Measurements from ENCODE around the gene CXCL3.
"Not testable (repeated sequence)": the region's sequence is repeated elsewhere in the genome, so short reads cannot be mapped to it uniquely, and the experiment has no call there.

CXCL3 gene

DNA sequence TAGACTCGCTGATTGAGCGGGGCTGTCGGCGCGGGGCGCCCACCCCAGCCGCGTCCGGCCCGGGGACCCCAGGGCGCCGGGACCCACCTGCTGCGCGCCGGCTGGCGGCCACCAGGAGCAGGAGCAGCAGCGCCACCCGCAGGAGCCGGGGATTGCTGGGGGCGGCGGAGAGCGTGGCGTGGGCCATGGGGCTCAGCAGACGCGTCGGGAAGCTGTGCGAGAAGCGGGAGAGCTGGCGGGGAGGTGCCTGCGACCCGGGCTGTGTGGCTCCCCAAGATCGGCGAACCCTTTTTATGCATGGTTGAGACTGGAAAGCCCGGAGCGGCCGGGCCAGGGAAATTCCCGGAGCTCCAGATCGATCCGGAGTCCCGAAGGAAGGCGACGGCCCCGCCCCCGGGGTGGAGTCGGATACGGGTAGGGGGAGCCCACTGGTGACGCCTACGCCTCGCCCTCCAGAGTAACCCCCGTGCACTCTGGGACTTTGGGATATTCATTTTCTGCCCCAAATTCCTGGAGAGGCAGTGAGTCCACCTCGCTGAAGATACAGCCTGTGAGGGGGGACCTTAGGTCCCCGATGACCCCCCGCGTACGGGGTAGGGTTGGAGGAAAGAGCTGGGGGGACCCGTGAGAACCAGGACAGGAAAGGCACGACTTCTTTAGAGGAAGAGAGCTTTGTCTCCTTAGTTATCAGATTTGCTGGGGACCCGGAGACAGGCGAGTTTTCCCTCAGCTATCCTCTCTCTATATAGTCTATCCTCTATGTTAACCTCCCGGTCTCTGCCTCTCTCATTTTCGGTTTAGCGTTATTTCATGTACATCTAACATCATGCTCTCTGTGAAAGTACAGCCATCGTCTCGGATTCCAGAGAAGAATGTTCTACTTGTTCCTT, at the start of gene CXCL3:
TSS of gene CXCL3 (minus strand) at position 265 of the 890 bp plus-strand sequence. CDS start at position 187, 78 bp downstream.
- in situ Hi-C loops (cut with MboI; ENCODE audit: low sequenced_read_pairs): no loop called here

DNA sequence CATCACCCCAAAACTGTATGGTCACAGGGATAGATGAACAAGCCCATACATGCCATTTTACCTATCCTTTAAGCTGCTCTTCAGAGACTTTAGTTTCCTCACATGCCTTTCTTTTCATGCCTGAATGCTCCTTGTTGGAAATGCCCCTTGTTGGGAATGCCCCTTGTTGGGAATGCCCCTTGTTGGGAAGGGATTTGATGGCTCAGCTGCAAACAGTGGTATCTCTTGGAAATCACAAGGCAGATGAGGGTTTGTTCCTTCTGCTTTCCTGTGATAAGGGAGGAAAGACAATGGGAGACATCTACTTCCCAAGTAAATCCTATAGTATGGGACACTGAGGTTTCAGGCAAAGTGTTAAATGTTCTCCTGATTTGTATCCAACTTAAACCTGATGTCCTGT, 49.0 kb upstream of the CXCL3 start:
- in situ Hi-C loops (cut with MboI; ENCODE audit: low sequenced_read_pairs): no loop called here

DNA sequence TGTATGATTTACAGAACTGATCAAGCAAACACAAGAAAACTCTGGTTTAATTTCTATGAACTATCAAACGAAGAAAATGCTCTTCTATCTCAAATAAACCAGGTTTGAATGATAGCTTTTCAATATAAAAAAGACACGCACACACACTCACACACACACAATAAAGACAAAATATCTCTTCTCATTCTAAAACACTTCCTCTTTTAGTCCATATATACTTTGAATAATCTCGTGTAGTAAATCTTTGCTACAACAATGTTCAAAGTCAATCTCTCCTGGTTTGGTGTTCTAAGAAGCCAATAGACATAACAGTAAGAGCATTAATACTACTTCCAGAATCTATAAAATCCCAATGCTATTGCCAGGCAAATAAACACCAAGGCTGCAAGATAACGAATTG, 47.2 kb upstream of the CXCL3 start:
- in situ Hi-C loops (cut with MboI; ENCODE audit: low sequenced_read_pairs): no loop called here

DNA sequence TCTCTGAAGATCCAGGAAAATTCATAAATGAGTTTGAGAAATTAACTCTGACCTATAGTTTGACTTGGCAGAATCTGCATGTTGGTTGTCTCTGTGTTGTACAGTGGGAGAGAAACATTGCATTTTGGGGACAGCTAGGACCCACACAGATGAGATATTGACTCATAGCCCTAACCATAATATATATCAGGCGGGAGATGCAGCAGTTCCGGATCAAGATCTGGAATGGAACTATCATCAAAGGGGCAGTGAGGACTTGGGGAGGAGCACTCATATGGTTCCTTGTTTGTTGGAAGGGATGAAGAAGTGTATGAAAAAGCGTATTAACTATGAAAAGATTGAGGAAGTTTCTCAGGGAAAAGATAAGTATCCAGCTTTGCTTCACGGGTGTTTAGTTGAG, 46.5 kb upstream of the CXCL3 start:
- in situ Hi-C loops (cut with MboI; ENCODE audit: low sequenced_read_pairs): no loop called here

DNA sequence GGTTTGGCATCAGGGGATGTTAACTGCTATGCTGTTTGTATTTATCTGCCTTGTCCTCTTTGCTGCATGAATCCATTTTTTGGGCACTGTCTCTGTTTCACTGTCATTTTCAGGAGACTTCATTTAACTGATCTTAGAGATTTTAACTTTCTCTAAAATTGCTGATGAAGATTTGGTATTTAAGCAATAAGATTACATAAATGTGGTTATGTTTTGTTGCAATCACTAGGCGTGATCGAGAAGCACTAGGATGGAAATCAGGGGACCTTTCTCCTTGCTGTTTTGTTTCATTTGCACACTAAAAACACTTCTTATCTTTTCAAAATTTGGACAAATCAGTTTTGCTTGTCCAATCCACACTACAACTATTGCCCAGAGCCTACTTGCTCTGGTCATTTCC, 45.1 kb upstream of the CXCL3 start:
- in situ Hi-C loops (cut with MboI; ENCODE audit: low sequenced_read_pairs): no loop called here

DNA sequence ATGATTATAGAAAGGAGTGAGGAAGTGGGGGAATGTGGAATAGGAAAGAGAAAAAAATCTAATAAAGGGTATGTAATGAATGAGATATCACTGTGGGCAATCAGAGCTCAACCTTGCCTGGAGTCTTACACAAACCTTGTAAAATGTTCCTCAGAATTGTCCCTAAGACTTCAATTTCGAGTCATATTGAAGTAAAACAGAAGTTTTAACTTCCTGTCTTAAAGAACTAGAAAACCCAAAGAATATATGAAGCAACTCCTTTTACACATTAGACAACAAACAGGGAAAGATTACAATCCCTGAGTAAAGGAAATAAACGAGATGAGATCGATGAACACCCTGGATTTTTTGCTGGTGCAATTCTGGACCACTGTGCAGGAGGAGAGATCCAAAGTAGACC, 42.5 kb upstream of the CXCL3 start:
- in situ Hi-C loops (cut with MboI; ENCODE audit: low sequenced_read_pairs): no loop called here

DNA sequence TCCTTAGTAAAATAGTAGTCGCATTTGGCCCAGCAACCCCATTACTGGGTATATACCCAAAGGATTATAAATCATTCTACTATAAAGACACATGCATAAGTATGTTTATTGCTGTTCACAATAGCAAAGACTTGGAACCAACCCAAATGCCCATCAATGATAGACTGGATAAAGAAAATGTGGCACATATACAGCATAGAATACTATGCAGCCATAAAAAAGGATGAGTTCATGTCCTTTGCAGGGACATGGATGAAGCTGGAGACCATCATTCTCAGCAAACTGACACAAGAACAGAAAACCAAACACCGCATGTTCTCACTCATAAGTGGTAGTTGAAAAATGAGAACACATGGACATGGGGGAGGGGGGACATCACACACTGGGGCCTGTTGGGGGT, 41.9 kb upstream of the CXCL3 start:
- in situ Hi-C loops (cut with MboI; ENCODE audit: low sequenced_read_pairs): not testable (repeated sequence)

DNA sequence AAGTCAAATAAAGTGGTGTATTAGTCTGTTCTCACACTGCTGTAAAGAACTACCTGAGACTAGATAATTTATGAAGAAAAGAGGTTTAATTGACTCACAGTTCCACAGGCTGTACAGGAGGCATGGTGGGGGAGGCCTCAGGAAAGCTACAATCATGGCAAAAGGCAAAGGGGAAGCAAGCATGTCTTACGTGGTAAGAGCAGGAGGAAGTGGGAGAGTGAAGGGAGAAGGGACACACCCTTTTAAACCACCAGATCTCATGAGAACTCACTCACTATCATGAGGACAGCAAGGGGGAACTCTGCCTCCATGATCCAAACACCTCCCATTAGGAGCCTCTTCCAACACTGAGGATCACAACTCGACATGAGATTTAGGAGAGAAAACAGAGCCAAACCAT, 40.5 kb upstream of the CXCL3 start:
- in situ Hi-C loops (cut with MboI; ENCODE audit: low sequenced_read_pairs): not testable (repeated sequence)

DNA sequence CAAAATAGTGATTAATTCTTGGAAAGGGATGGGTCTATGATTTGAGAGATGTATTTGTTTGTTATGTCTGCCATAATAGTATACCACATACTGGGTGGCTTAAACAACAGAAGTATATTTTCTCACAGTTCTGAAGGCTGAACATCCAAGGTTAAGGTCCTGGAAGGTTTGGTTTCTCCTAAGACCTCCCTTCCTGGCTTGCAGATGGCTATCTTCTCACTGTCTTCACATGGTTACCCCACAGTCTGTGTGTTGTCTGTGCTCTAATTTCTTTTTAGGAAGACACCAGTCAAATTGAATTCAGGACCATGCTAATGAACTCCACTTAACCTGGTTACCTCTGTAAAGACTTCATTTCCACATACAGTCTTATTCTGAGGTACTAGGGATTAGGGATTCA, 34.9 kb upstream of the CXCL3 start:
- in situ Hi-C loops (cut with MboI; ENCODE audit: low sequenced_read_pairs): no loop called here

DNA sequence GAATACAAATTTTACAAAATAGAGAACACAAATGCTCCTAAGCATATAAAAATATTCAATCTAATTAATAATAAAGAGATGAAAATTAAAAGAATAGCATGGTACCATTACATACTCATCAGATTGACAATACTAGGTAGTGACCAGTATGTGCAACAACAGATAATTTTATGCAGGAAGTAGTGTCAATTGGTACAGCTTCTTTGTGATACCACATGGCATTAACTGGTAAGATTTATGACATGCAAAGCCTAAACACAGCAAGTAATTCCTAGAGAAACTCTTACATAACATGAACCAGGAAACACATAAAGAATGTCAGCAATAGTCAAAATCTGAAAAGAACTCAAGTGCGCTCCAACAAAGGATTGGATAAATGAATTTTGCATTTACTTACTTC, 34.2 kb upstream of the CXCL3 start:
- in situ Hi-C loops (cut with MboI; ENCODE audit: low sequenced_read_pairs): no loop called here

DNA sequence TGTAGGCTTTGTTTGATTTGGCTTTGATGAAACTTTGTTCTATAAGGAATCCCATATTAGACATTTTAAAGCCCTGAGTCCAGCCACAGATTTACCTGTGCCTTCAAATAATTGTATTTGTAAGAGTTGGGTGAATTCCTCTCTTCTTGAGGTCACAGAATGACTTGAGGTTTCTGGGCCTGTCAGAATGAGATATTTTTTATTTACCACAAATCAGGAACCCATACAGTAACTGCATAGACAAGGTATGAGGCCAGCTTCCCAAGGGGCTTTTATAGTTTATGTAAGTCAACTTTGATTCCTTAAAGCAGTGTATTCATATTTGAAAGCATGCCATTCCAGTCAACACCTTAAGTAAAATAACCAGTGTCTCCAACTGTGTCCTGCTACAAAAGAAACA, 29.1 kb upstream of the CXCL3 start:
- in situ Hi-C loops (cut with MboI; ENCODE audit: low sequenced_read_pairs): no loop called here

DNA sequence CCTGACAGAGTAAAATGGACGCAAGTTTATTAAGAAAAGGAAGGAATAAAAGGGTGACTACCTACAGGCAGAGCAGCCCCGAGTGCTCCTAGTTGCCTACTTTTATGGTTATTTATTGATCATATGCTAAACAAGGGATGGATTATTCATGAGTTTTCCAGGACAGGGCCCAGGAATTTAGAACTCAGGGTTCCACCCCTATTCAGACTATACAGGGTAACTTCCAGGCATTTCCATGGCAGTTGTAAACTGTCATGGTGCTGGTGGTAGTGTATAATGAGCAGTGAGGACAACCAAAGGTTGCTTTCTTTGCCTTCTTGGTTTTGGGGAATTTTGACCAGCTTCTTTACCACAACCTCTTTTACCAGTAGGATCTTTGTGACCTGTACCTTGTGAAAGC, 27.7 kb upstream of the CXCL3 start:
- in situ Hi-C loops (cut with MboI; ENCODE audit: low sequenced_read_pairs): no loop called here

DNA sequence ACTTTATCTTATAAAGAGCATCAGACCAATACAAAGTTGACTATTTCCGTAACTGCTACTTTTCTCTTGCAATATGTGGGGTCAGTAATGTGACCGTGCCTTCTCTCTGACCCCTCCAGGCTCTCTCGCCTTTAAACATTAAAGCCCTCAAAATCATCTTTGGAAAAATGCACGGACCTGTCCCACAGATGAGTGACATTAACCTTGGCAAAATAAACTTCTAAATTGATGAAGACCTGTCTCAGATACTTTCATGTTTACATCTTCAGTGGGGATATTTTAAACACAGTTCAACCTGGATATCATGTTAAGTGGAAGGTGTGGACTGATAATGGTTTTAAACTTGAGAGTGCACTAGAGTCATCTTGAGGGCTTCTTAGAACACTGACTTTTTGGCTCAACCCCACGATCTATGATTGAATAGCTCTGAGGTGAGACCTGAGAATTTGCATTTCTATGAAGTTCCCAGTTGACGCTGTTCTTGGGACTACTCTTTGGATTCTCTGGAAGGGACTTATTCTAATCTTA, 26.7 kb upstream of the CXCL3 start:
- in situ Hi-C loops (cut with MboI; ENCODE audit: low sequenced_read_pairs): no loop called here

DNA sequence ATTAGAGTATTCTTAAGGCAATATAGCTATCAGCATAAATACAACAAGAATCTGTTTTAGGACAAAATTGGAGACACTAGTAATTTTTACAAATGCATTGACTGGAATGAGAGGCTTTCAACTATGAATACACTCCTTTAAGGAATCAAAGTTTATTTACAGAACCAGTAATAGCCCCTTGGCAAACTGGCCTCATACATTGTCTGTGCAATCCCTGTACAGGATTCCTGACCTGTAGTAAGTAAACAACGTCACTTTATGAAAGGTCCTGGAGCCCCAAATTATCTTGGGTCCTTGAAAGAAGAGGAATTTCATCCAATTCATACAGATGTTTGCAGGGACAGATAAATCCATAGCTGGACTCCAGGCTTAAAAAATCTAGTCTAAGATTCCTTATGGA, 25.4 kb upstream of the CXCL3 start:
- in situ Hi-C loops (cut with MboI; ENCODE audit: low sequenced_read_pairs): no loop called here

DNA sequence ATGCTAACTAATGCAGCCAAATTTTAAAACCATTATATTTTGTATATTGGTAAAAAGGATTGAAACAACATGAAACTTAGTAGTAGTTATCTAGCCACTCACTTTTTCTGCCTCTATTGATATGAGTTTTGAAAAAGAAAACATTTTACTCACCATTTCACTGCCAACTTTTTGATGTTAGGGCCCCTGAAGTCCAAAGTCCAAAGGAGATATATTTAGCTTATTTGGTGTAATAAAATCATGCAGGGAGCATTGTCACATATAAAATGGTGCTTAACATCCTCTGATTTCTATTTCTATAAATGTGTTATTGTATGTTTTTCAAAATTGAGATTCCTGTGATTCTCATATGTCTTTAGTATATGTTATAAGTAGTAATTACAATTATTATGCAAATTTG, 24.5 kb upstream of the CXCL3 start:
- in situ Hi-C loops (cut with MboI; ENCODE audit: low sequenced_read_pairs): no loop called here

DNA sequence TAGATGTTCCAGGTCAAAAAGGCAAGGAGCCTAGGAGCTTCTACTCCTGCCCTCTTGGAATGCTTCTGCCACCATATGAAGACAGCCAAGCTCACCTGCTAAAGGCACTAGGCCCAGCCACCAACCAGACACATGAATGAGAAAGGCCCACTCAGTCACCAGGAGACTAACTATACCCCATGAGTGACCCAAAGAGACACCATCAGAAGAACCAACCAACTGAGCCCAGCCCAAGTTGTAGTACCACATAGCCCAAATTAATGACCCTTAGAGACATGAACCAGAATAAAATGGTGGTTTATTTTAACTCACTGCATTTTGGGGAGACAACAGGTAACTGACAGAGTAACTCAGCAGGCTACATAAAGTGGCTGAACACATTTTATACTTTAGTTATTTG, 22.9 kb upstream of the CXCL3 start:
- in situ Hi-C loops (cut with MboI; ENCODE audit: low sequenced_read_pairs): no loop called here

DNA sequence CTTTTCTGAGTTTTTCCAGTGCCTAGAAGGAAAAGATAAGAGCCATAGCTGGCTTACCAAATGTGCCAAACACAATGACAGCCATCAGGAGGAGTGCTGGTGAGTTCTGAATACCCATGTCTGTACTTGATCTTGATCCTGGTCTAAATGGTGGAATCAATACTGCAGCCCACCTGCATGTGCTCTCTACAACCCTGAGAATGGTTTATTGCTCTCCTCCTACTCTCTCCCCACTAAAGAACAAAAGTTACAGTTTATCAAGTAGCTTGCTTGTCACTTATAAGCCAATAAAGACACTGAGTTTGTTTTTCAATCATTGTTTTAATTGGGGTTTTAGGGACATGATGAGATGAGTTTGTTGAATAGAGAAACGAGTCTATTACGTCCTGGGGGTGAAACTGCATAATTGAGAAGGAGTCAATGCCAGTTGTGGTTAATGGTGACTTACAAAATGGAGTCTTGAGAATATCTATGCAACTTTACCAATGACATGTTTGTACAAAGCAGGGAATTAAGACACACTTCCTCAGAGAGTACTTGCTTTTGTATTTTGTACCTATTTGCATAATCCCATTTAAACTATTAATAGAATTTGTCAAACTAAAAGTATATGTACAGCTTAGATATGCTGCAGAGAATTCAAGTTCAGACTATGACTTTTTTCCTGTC, 20.8 kb upstream of the CXCL3 start:
- in situ Hi-C loops (cut with MboI; ENCODE audit: low sequenced_read_pairs): no loop called here

DNA sequence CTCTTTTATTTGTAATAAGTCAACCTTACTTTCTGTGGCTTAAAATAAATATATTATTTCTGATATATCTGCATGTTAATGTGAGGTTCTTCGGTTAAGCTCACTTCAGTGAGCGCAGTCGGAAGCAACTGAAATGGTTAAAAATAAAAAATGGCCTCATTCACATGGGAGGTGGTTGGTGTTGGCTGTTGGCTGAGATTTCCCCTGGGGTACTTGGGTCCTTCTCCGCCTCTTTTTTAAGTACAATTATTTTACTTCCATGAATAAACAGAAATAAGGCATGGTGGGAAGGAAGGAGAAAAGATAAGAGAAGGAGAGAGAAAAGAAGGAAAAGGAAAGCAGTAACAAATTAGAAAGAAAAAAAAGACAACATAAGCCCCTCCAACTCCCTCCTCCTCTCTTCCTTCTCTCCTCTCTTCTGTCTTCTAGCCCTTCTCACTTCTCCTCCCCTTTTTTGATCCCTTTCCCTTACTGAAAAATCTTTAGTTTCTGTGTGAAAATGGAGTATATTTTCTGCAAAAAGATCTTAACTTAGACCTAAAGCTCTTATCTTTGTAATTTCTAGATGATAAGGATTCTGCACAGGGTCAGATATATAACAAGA, 19.7 kb upstream of the CXCL3 start:
- in situ Hi-C loops (cut with MboI; ENCODE audit: low sequenced_read_pairs): no loop called here

DNA sequence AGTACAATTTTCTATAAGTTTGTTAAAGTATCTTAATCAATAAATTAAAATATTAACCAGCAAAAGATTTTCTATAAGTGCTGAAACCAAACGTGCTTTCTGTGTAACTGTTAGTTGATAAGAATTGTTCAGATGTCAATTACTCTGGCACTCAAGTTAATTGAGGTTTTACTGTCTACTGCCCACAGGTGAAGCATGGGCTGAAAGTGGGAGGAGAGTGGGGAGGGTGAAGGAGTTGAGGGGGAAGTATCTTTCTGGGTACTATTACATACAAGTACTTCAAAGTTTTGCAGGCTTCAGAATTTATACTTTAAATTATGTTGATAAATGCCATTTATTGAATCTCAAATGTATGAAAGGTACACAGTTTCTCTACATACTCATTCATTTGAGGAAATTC, 19.1 kb upstream of the CXCL3 start:
- in situ Hi-C loops (cut with MboI; ENCODE audit: low sequenced_read_pairs): no loop called here

DNA sequence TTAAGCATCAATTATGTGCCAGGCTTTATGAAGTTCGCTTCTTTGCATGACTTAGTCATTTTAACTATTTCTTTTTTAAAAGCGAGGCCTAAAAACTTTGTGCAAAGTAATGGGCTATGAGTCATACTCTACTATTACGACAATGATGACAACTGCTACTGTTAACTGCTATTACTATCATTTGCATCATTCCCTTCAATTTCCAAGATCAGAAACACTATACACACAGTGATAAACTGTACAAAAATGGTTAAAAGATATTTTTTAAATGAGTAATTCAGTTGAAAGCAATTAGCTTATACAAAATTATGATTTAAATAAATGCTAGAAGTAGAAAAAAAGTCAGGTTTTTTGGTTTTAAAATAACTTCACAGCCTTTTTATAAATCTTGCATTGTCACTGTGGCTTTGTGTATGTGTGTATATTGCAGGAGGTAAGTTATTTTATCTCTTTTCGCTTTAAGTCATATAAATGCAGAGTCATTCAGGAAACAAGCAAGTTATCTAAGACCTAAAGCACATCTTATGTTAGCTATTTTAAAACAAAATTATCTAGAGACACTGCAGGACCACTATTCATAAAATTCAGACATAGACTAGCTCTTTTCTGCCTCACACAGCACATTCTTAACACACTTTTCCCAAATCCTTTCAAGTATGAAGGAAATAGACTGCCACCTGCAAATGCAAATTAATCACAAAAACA, 18.5 kb upstream of the CXCL3 start:
- in situ Hi-C loops (cut with MboI; ENCODE audit: low sequenced_read_pairs): no loop called here
